ENCODE measurements around the gene KRT71.
A peak's percentile ranks its signal among the peaks of the same experiment; 100 is the strongest.
"Not testable (repeated sequence)": the region's sequence is repeated elsewhere in the genome, so short reads cannot be mapped to it uniquely, and the experiment has no call there.

KRT71 gene

GRCh38 chr12:52519826-52520662 lies 32.9 kb downstream of the KRT71 start, which contains the start of gene KRT5:
TSS of gene KRT5 (minus strand) at chr12:52520394. CDS start at chr12:52520296, 98 bp downstream.
- no peak for DNase-seq

DNA sequence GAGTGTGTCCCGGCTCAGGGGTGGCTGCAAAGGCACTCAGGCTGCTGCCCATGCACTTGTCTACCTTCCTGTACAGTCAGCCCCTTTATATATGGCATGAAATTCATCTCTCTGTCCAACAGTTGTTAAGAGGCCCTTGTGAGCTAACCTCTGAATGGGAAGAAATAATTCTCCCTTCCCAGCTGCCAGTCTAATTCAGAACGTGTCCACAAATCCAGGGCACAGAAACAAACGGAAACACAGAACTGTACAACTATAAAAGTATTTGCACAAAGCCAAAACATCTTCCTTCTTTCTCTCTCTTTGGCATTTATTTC lies 33.6 kb downstream of the KRT71 start:
- no peak for DNase-seq

- DNase-seq, result no peak
These were observed 34.2 kb downstream of the KRT71 start for GRCh38 chr12:52518574-52519386.

- DNase-seq, result no peak
These were observed 35.1 kb downstream of the KRT71 start for GRCh38 chr12:52517888-52518287.

- DNase-seq, result no peak
These were observed 35.7 kb downstream of the KRT71 start for GRCh38 chr12:52517005-52517835.

GRCh38 chr12:52515927-52516831 lies 36.8 kb downstream of the KRT71 start:
- no peak for DNase-seq

GRCh38 chr12:52515319-52515646 lies 37.7 kb downstream of the KRT71 start:
- DNase-seq, result no peak

- DNase-seq, result no peak
These were observed 38.2 kb downstream of the KRT71 start for GRCh38 chr12:52514471-52515318.

DNA sequence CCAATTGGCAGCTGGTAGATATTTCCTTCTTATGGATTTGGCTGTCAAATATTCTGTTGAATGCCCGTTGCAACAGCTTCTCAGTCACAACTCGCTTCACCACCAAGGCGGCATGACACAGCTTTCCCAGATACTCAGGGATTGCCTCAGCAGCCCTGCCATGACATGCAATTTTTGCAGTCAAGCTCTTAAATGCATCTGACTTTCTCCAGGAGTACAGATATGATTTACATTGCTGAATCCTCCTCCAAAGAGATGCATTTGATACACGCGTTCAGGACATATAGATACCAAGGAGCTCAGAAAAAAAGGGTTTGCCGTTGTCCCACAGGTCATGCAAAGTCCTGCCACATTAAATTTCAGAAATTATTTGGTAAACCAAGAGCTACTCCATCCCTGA lies 39.2 kb downstream of the KRT71 start:
- no peak for DNase-seq

DNA sequence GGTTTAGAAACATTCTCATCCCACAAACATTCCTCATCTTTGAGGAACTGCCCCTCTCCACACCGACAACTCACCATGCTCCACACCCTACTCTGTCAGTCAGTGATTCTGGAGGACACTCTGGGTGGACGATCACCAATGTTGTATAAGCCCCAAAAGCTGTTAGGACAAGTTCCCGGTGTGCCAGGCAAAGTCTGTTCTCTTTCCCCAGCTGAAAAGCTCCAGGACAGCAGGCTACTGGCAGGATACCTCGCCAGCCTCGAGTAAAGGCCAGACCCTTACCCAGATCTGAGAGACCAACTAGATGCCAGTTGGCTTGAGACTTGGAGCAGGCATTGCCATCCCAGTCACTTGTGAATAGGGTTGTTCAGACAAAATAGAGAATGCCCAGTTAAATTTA lies 44.7 kb downstream of the KRT71 start:
- no peak for DNase-seq

DNA sequence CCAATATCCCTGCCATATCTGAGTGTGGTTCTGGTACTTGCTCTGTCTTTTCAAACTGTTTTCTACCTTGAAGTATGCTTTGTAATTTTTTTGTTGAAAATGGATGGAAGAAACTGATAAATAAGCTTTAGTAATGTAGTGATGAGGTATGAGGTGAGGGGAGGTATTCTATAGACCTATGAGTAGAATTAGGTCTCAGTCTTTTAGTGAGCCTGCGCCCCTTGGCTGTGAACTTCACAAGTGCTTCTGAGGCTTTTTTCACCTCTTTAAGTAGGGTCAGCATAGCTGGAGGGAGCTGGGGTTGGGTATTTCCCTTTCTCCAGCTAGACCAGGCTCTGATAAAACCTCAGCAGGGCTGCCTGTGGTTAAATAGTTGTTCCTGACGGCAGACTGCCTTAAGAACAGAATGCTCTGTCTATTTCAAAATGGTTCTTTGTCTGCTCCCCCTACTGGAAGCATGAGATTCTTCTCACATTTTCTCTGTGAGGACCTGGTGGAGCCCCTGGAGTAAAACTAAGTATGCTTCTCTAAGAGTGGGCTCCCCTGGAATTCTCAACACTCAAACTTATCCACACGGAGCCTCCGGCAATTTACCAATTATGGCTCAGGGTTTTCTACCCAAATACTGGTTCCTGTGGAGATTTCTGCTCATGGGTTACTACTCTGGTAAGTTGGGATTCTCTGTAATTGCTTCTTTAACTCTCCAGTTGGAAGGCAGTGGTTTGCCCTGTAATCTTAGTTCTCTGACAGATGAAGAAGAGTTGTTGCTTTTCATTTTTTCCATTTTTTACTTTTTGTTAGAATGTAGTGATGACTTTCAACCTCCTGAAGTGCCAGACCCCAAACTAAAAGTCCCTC lies 45.9 kb downstream of the KRT71 start:
- peak; percentile 33 for DNase-seq

DNA sequence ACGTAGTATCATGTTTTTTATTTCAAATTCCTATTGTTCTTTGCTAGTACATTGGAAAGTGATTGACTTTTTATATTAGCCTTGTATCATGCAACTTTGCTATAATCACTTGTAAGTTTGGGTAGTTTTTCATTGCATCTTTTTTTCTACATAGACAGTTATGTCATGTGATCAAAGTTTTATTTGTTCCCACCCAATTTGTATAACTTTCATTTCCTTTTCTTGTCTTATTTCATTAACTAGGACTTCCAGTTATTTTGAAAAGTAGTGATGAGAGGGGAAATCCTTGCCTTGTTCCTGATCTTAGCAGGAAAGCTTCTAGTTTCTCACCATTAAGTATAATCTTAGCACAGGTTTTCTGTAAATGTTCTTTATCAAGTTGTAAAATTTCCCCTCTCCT lies 50.1 kb downstream of the KRT71 start:
- no peak for DNase-seq

GRCh38 chr12:52501490-52501889 lies 51.5 kb downstream of the KRT71 start:
- no peak for DNase-seq

GRCh38 chr12:52500574-52500973 lies 52.4 kb downstream of the KRT71 start:
- DNase-seq, result not testable (repeated sequence)

- DNase-seq, result no peak
These were observed 53.0 kb downstream of the KRT71 start for GRCh38 chr12:52499806-52500560.

GRCh38 chr12:52498946-52499345 lies 54.0 kb downstream of the KRT71 start:
- no peak for DNase-seq

- no peak for DNase-seq
These were observed 55.0 kb downstream of the KRT71 start for GRCh38 chr12:52497975-52498374.

DNA sequence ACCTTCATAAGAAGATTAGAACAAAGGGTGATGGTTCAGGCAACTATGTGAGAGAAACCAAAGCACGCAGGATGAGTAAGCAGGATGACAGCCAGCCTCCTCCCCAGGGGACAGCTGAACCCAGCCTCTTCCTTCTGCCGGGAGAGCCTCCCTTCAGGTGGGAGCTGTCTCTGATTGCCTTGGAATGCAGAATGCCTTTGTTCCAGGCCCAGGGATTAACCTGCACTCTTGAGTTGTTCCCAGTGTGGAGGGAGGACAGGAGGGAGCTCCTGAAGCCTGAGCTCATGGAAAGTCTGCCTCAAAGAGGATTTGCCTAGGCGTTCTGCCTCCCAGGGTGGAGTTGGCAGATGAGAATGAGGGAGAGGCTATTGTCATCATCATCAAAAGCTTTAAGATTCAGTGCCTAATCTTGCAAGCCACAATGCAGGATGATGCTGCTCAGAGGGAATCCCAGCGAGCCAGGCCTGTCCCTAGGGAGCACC lies 56.3 kb downstream of the KRT71 start:
- DNase-seq, result peak; percentile 15

DNA sequence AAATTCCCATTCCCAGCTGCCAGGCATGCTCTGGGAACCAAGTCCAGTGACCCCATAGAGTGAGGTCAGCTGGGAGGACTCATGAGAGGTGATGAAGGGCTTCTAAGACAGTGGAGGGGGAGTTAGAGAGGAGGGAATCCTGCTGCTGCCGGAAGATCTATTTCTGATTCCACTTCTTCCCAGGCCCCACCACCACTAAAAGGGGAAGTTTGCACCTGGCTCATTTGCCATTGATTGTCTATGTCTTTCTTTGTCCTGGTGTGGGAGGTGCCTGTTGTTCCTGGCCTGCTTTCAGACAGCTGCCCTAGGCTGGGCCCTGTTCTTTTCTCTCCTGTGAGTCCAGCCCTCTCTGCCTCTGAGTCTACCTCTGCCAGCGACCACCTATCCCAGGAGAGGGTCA lies 56.9 kb downstream of the KRT71 start:
- peak; percentile 16 for DNase-seq
